Stimulated activated CD4-positive, alpha-beta T cell treated with anti-CD3 and anti-CD28 coated beads, Interleukin-12 subunit alpha, Interleukin-12 subunit beta, amount 100 ng/mL, for 48 hours (primary cell): ENCODE data around the gene DPM1.

Experiments
- DNase-seq, 3 donors: peaks; one replicate each; pipeline ENCODE4 v3.0.0-alpha.2; 2020; ENCODE audit warnings: low read depth in 2 of 3, low spot score in 1 of 3

The DPM1 gene

GRCh38 chr20:50957798-50958614 is at the start of gene DPM1:
Gene DPM1 (minus strand): TSS chr20:50958532. CDS start chr20:50958523, 9 bp downstream.
- DNase-seq = peak; percentile 75 to 90 (median 82)

GRCh38 chr20:51005214-51005613 is 46.9 kb upstream of the DPM1 start:
- no peak for DNase-seq

GRCh38 chr20:51004781-51005180 is 46.4 kb upstream of the DPM1 start:
- no peak for DNase-seq

- DNase-seq = no peak
Measured at GRCh38 chr20:51004305-51004727, 46.0 kb upstream of the DPM1 start.

GRCh38 chr20:51003753-51004152 is 45.4 kb upstream of the DPM1 start:
- no peak for DNase-seq

- DNase-seq = no peak
Measured at GRCh38 chr20:51002633-51003032, 44.3 kb upstream of the DPM1 start.

- DNase-seq = no peak
Measured at GRCh38 chr20:51001430-51002265, 43.3 kb upstream of the DPM1 start.

- DNase-seq = no peak
Measured at GRCh38 chr20:50999355-50999754, 41.0 kb upstream of the DPM1 start.

GRCh38 chr20:50996901-50997865 is 38.9 kb upstream of the DPM1 start:
- no peak for DNase-seq

- no peak for DNase-seq
Measured at GRCh38 chr20:50995506-50995905, 37.2 kb upstream of the DPM1 start.

GRCh38 chr20:50993876-50994275 is 35.5 kb upstream of the DPM1 start:
- DNase-seq = no peak

GRCh38 chr20:50992733-50993457 is 34.6 kb upstream of the DPM1 start:
- DNase-seq = peak; percentile 30 to 68 (median 52)

GRCh38 chr20:50992336-50992732 is 34.0 kb upstream of the DPM1 start:
- no peak for DNase-seq

- DNase-seq = no peak
Measured at GRCh38 chr20:50991076-50991475, 32.7 kb upstream of the DPM1 start.

- DNase-seq = peak in 2 of 3 donors; percentile 26 to 91
Measured at GRCh38 chr20:50987493-50988210, 29.3 kb upstream of the DPM1 start.

- no peak for DNase-seq
Measured at GRCh38 chr20:50983321-50983720, 25.0 kb upstream of the DPM1 start.

GRCh38 chr20:50982363-50982762 is 24.0 kb upstream of the DPM1 start:
- DNase-seq = no peak

GRCh38 chr20:50981714-50982048 is 23.3 kb upstream of the DPM1 start:
- DNase-seq = no peak

- DNase-seq = peak in 2 of 3 donors; percentile 45 to 72
Measured at GRCh38 chr20:50980851-50981713, 22.8 kb upstream of the DPM1 start.
